HepG2 (cell line): ENCODE results near the gene RWDD2A. TPM values are rescaled to one million over a fixed set of nuclear protein-coding genes. Genes with fewer than 3 reads are reported as not detected.

Source experiments
- ATF3 ChIP-seq: sonication (generic); formaldehyde crosslinking; IDR thresholded peaks from 2 replicates; pipeline ENCODE4 v1.4.0; 2020; ENCODE audit warnings: missing genetic modification reagents
- HNRNPUL1 ChIP-seq: fragments of 200-400 bp; formaldehyde crosslinking; IDR thresholded peaks from 2 replicates; pipeline ENCODE4 v1.6.1; 2017; ENCODE audit warnings: low read depth, mild to moderate bottlenecking, low read length, moderate library complexity
- MLX ChIP-seq: IDR thresholded peaks from 2 replicates; pipeline ENCODE4 v1.6.1; 2016
- RCOR2 ChIP-seq: IDR thresholded peaks from 2 replicates; pipeline ENCODE4 v1.6.1; 2016; ENCODE audit warnings: missing biosample characterization, missing genetic modification reagents
- SAP130 ChIP-seq: IDR thresholded peaks from 2 replicates; pipeline ENCODE4 v1.6.1; 2016; ENCODE audit warnings: low read depth
- SATB2 ChIP-seq: sonication (generic); formaldehyde crosslinking; IDR thresholded peaks from 2 replicates; pipeline ENCODE4 v1.5.0; 2020; ENCODE audit warnings: missing genetic modification reagents
- TBL1XR1 ChIP-seq: fragments of 150-350 bp; IDR thresholded peaks from 2 replicates; pipeline ENCODE4 v1.6.1; 2014; ENCODE audit warnings: borderline replicate concordance, low read length; ENCODE audit not compliant: partially characterized antibody
- TCF12 ChIP-seq, 2 experiments: fragments of 450-650 bp in 1 of 2; sonication (generic) in 1 of 2; formaldehyde crosslinking in 1 of 2; IDR thresholded peaks; 2 replicates each; pipeline versions ENCODE4 v1.6.1 to v1.8.0; 2017 to 2022; ENCODE audit warnings: antibody characterized with exemption in 1 of 2, mild to moderate bottlenecking in 1 of 2, missing genetic modification reagents in 1 of 2, moderate library complexity in 1 of 2
- TGIF2 ChIP-seq: IDR thresholded peaks from 2 replicates; pipeline ENCODE4 v1.6.1; 2016; ENCODE audit warnings: control low read depth, missing compliant biosample characterization
- WIZ ChIP-seq: sonication (generic); formaldehyde crosslinking; IDR thresholded peaks from 2 replicates; pipeline ENCODE4 v1.5.1; 2020; ENCODE audit warnings: mild to moderate bottlenecking, missing genetic modification reagents
- ZBTB33 ChIP-seq: sonication (generic); formaldehyde crosslinking; IDR thresholded peaks from 2 replicates; pipeline ENCODE4 v1.4.0; 2020; ENCODE audit warnings: missing genetic modification reagents
- ZGPAT ChIP-seq: IDR thresholded peaks from 2 replicates; pipeline ENCODE4 v1.6.1; 2016; ENCODE audit warnings: mild to moderate bottlenecking
- ZHX1 ChIP-seq: sonication (generic); formaldehyde crosslinking; IDR thresholded peaks from 2 replicates; pipeline ENCODE4 v1.8.1; 2022; ENCODE audit warnings: low read depth, mild to moderate bottlenecking, missing genetic modification reagents
- ZNF326 ChIP-seq: sonication (generic); formaldehyde crosslinking; IDR thresholded peaks from 2 replicates; pipeline ENCODE4 v1.4.0; 2020; ENCODE audit warnings: missing genetic modification reagents, borderline replicate concordance
- ZNF687 ChIP-seq: sonication (generic); formaldehyde crosslinking; IDR thresholded peaks from 2 replicates; pipeline ENCODE4 v1.5.1; 2020; ENCODE audit warnings: mild to moderate bottlenecking, missing genetic modification reagents, moderate library complexity
- ZNF772 ChIP-seq: sonication (generic); formaldehyde crosslinking; IDR thresholded peaks from 2 replicates; pipeline ENCODE4 v1.5.0; 2020; ENCODE audit warnings: mild to moderate bottlenecking, missing genetic modification reagents
- polyA plus RNA-seq, 8 experiments: library from polyadenylated mRNA; depleted of rRNA in 3 of 8; stranded (reverse) in 7 of 8; unstranded in 1 of 8; fragments of >200 nt; fragmentation: Illumina TruSeq in 4 of 8; extraction: Trizol in 4 of 8; gene quantifications; 2 replicates each; pipeline versions ENCODE4 v1.2.1 to v1.2.3, GENCODE V29; 2011 to 2016; ENCODE audit warnings: low read depth in 4 of 8, missing spikeins in 1 of 8, mixed read lengths in 1 of 8; ENCODE audit not compliant: insufficient read depth in 1 of 8
- total RNA-seq, 5 experiments: library from RNA; depleted of rRNA; stranded (reverse); fragments of >200 nt; fragmentation: Illumina TruSeq; extraction: Trizol; gene quantifications; 2 replicates each; pipeline ENCODE4 v1.2.3, GENCODE V29; 2016; ENCODE audit warnings: low read depth in 1 of 5

Gene RWDD2A
- total and polyA plus RNA-seq, 2 of the 13 experiments (the other 11 are each of a cell fraction or from before 2014, with no cell fraction given): 5.3 to 8.1 TPM

- TF ChIP-seq ZHX1 (CRISPR knock-in tag) (no peak), TBL1XR1 (no peak), MLX (CRISPR knock-in tag) (no peak; the same call in 1 of the 2 replicates), SATB2 (CRISPR knock-in tag) (peak; percentile 76), HNRNPUL1 (no peak), ZBTB33 (CRISPR knock-in tag) (no peak), TGIF2 (no peak), ATF3 (CRISPR knock-in tag) (0 out of 2 replicates have a peak, but pooled peaks have one; percentile 47), TCF12 (IDR thresholded peaks at IDR 0.05) (no peak), TCF12 (CRISPR knock-in tag; IDR thresholded peaks at IDR 0.05) (no peak), ZNF326 (CRISPR knock-in tag) (no peak), ZGPAT (CRISPR knock-in tag) (peak; percentile 78), ZNF772 (CRISPR knock-in tag) (peak; percentile 79; the same call in 1 of the 2 replicates), ZNF687 (CRISPR knock-in tag) (peak; percentile 78), WIZ (CRISPR knock-in tag) (no peak), SAP130 (peak; percentile 86), RCOR2 (CRISPR knock-in tag) (no peak)
Measured at GRCh38 chr6:83192871-83193746, at the start of gene RWDD2A, which contains the start of gene PGM3 (continued).
